Measurements from ENCODE around the gene CSTF1.

GRCh38 chr20:56360908-56361205 is 31.6 kb upstream of the CSTF1 start:
- no peak for TF ChIP-seq CTCF (conservative IDR thresholded peaks at IDR 0.05; ENCODE audit: low read length)
- no peak for TF ChIP-seq EZH2phosphoT487 (IDR thresholded peaks at IDR 0.05; ENCODE audit: borderline replicate concordance)
